ENCODE data around the gene AFDN. TPM values are rescaled to one million over a fixed set of nuclear protein-coding genes. Genes with fewer than 3 reads are reported as not detected.

AFDN gene
- polyA plus RNA-seq, 1 of the 3 experiments (the other 2 are of a cell fraction), result 25.1 TPM

- POLR2A ChIA-PET, result no interaction called here
- no peak for DNase-seq
- CTCF ChIA-PET, result interaction anchor here (0.8 to 1.2 kb wide), 2 partner anchors 32 to 117 kb away, joined by 3 read pairs; no protein-coding TSS in a partner anchor
These were observed 39.6 kb upstream of the AFDN start for GRCh38 chr6:167786853-167787675.

GRCh38 chr6:167787896-167788562 is 38.7 kb upstream of the AFDN start:
- Histone ChIP-seq H3K9ac (no peak overlapping the region), H3K36me3 (replicated peaks in 1 of 2; ENCODE audit: control insufficient read depth in 1 of 2, insufficient read depth in 2 of 2, low read length in 1 of 2) (no peaks in the 10 kb centered on the region), H3K9me2 (no peaks in the 10 kb centered on the region), H3F3A (replicated peaks; ENCODE audit: insufficient read depth) (no peaks in the 10 kb centered on the region), H3K27ac (ENCODE audit: low read depth in 2 of 2, low read length in 1 of 2) (no peak overlapping the region), H2AFZ (ENCODE audit: low read depth) (no peak overlapping the region), H4K20me1 (ENCODE audit: insufficient read depth) (no peaks in the 10 kb centered on the region), H3K79me2 (ENCODE audit: insufficient read depth) (no peaks in the 10 kb centered on the region), H3K4me3 (ENCODE audit: low read depth in 2 of 2, low read length in 1 of 2) (no peak overlapping the region), H3K9me3 (no peaks in the 10 kb centered on the region), H3K4me2 (no peak overlapping the region), H3K4me1 (ENCODE audit: control insufficient read depth in 1 of 2, insufficient read depth in 2 of 2, low read depth in 1 of 2, low read length in 1 of 2) (no peaks in the 10 kb centered on the region; a peak in 1 of 4 replicates), H3K27me3 (ENCODE audit: insufficient read depth) (no peaks in the 10 kb centered on the region)
- POLR2A ChIA-PET, result interaction anchor here (0.7 kb wide), 1 partner anchor 9 kb away, joined by 3 read pairs; no protein-coding TSS in a partner anchor
- no peak for DNase-seq
- WGBS (ENCODE audit: low lambda C conversion rate), result 70% methylated on average over 21 of the region's 23 CpGs
- CTCF ChIA-PET, result interaction anchor here (0.8 kb wide), 1 partner anchor 32 kb away, joined by 3 read pairs; no protein-coding TSS in a partner anchor
- TF ChIP-seq YY1 (IDR thresholded peaks at IDR 0.05; ENCODE audit: low read depth) (no peak), RAD21 (IDR thresholded peaks at IDR 0.05; ENCODE audit: low read length) (no peak), FOXM1 (IDR thresholded peaks at IDR 0.05; ENCODE audit: low read depth) (no peak), JUND (IDR thresholded peaks at IDR 0.05) (no peak), ZBTB33 (IDR thresholded peaks at IDR 0.05; ENCODE audit: borderline replicate concordance, low read depth) (no peak), POLR2AphosphoS5 (IDR thresholded peaks at IDR 0.05; ENCODE audit: low read depth, low read length) (no peak), RCOR1 (IDR thresholded peaks at IDR 0.05; ENCODE audit: low read length) (no peak), GATA2 (CRISPR knock-in tag; IDR thresholded peaks at IDR 0.05) (no peak), TCF12 (IDR thresholded peaks at IDR 0.05) (no peak)

More at GRCh38 chr6:167786853-167787675, 39.6 kb upstream of the AFDN start:
- H3K4me2 ChIP-seq, result no peak overlapping the region
- no peak for TF ChIP-seq NRF1 (IDR thresholded peaks at IDR 0.05; ENCODE audit: low read depth, low read length)
- no peak for TF ChIP-seq YY1 (IDR thresholded peaks at IDR 0.05; ENCODE audit: low read depth)
- TF ChIP-seq JUND (IDR thresholded peaks at IDR 0.05), result no peak
- TF ChIP-seq RAD21 (IDR thresholded peaks at IDR 0.05; ENCODE audit: low read length), result no peak
- no peak for TF ChIP-seq TAF1 (IDR thresholded peaks at IDR 0.05; ENCODE audit: borderline replicate concordance, low read depth, low read length)
- H2AFZ ChIP-seq (ENCODE audit: low read depth), result no peak overlapping the region
- no peak overlapping the region for H3K27ac ChIP-seq (ENCODE audit: low read depth in 2 of 2, low read length in 1 of 2)
- no peaks in the 10 kb centered on the region; a peak in 1 of 4 replicates for H3K4me1 ChIP-seq (ENCODE audit: control insufficient read depth in 1 of 2, insufficient read depth in 2 of 2, low read depth in 1 of 2, low read length in 1 of 2)
- no peaks in the 10 kb centered on the region for H3K9me2 ChIP-seq
- no peaks in the 10 kb centered on the region for H3K9me3 ChIP-seq
- no peaks in the 10 kb centered on the region for H4K20me1 ChIP-seq (ENCODE audit: insufficient read depth)
- no peaks in the 10 kb centered on the region for H3F3A ChIP-seq (replicated peaks; ENCODE audit: insufficient read depth)
- no peak overlapping the region for H3K4me3 ChIP-seq (ENCODE audit: low read depth in 2 of 2, low read length in 1 of 2)
- no peak overlapping the region for H3K9ac ChIP-seq
- H3K79me2 ChIP-seq (ENCODE audit: insufficient read depth), result no peaks in the 10 kb centered on the region
- 65% methylated on average over 10 of the region's 10 CpGs for WGBS (ENCODE audit: low lambda C conversion rate)
- H3K36me3 ChIP-seq (replicated peaks in 1 of 2; ENCODE audit: control insufficient read depth in 1 of 2, insufficient read depth in 2 of 2, low read length in 1 of 2), result no peaks in the 10 kb centered on the region
- no peaks in the 10 kb centered on the region for H3K27me3 ChIP-seq (ENCODE audit: insufficient read depth)
